GM21737 (cell line): ENCODE measurements around the gene TOM1L2.
"Not testable (repeated sequence)": the region's sequence is repeated elsewhere in the genome, so short reads cannot be mapped to it uniquely, and the experiment has no call there.

Experiments used
- ATAC-seq: cut with Tn5 transposase; IDR thresholded peaks from one replicate; pipeline ENCODE4 v1.9.1; 2021; ENCODE audit warnings: mild to moderate bottlenecking, moderate library complexity; ENCODE audit not compliant: unreplicated experiment

The TOM1L2 gene

DNA sequence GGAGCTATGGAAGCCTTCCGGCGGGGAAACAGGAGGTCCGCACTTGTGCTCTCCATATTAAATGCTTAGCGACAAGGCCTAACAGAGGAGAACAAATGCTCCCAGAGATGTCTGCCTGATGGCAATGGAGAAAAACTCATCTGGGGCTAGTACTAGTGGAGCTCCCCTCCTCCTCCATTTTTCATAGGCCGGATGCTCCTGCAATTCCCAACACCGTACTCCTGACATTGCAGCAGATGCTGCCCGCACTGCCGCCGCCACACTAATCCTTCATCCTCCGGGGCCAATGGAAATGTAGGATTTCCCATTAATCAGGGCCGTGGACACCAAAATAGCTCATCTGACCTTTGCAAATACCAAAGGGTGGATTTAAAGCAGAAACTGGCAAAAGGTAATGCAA lies 27.5 kb downstream of the TOM1L2 start:
- ATAC-seq, result no peak

DNA sequence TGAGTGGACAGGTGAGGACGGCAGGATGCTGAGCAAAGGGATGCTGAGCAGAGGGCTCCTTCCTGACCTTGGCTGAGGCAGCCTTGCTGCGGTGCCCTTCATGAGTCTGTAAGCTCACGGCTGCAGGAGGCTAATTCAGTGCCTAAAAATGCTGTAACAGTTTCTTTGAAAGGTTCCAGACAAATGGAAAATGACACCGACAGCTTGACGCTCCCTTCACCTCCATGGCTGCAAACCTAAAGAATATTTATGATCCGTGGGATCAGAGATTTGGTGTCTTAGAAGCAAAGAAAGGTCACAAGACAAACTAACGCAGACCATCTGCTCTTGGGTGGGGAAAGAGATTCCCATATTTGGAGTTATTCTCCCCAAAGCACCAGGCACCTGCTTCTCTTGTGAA lies 28.0 kb downstream of the TOM1L2 start:
- no peak for ATAC-seq

GRCh38 chr17:17943281-17943984 lies 28.8 kb downstream of the TOM1L2 start:
- ATAC-seq, result no peak

DNA sequence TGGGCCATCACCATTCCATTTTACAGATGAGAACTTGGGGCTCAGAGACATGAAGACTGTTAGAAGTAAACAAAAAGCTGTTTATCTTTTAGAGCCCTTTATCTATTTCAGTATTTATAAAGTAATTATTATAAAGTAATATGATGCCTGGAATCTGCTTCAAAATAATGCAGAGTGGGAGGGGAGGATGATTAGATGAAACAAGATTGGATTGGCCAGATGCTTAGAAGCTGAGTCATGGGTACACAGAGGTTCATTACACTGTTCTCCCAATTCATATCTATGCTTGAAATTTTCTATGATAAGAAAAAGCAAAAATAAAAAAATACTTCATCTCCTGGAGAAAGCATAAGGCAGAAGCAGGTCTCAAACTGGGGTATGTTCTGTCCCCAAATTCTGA lies 29.4 kb downstream of the TOM1L2 start:
- ATAC-seq, result no peak

- no peak for ATAC-seq
Observed at GRCh38 chr17:17941015-17941414, 31.2 kb downstream of the TOM1L2 start.

DNA sequence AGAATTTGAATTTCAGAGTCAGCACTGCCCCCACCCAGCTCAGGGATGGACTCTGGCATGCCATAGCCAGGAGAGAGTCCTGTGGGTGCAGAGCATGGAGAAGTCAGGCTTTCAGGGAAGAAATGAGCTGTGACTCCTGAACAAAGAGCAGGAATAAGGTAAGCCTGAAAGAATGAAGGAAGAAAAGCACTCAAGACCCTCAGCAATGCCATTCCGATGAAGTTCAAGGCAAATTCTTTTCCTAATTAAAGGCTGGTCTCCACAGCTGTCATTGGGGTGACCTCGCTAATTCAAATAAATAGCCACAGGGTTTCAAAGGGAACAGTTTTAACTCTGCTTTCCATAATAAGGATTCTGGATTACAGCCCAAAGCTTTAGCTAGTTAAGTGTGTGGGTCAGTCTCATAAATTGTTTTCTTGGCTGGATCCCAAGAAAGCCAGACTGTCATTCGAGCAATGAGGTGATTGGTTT lies 31.7 kb downstream of the TOM1L2 start:
- ATAC-seq, result no peak

DNA sequence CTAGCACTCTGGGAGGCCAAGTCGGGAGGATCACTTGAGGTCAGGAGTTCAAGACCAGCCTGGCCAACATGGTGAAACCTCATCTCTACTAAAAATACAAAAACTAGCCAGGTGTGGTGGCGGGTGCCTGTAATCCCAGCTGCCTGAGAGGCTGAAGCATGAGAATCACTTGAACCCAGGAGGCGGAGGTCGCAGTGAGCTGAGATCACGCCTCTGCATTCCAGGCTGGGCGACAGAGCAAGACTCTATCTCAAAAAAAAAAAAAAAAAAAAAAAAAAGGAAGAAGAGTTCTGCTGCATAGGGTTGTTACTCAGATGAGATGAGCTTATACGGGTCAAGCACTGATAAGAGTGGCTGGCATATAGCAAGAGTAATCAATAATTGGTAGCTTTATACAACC lies 32.3 kb downstream of the TOM1L2 start:
- ATAC-seq, result not testable (repeated sequence)

DNA sequence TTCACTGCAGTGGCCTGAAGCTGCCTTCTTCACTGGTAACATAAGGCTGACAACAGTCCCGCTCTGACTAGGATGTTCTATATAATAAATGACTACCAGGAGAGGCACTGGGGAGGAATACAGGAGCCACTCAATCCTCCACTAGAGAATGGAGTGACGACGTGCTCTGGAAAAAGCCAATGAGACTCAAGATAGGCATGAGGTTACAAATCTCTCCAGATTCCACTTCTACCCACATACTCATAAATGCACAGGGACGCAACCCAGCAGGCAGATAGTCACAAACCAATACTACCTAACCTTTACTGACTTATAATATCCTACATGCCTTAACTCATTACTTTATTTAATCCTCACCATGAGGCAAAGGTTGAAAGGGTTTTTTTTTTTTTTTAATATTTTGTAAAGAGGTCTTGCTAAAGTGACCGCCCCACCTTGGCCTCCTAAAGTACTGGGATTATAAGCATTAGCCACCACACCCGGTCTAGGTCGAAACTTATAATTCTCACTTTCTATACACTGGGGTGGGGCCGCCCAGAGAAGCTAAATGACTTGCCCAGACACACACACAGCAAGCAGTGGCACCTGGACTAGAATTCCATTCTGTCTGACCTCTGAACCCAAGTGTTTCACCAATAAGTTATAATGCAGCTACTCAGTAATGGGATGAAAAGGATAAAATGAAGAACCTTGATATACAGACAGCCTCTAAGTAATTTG lies 33.7 kb downstream of the TOM1L2 start:
- no peak for ATAC-seq

DNA sequence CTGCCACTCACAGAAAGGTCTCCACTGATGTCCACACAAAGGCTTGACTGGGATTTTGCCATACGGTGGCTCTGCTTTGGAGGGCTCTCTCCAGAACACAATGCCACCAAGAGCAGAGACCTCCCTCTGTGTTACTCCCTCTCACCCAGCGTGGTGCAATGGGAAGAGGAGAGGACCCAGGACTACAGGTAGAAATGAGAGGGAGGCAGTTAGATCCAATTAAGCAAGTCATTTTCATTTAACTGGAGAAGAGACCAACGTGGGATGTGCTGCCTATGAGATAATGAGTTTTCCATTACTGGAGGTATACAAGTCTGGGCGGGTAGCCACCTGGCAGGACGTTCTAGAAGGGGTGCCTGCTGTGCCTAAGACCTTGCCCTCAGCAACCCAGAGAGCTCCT lies 34.2 kb downstream of the TOM1L2 start:
- no peak for ATAC-seq

DNA sequence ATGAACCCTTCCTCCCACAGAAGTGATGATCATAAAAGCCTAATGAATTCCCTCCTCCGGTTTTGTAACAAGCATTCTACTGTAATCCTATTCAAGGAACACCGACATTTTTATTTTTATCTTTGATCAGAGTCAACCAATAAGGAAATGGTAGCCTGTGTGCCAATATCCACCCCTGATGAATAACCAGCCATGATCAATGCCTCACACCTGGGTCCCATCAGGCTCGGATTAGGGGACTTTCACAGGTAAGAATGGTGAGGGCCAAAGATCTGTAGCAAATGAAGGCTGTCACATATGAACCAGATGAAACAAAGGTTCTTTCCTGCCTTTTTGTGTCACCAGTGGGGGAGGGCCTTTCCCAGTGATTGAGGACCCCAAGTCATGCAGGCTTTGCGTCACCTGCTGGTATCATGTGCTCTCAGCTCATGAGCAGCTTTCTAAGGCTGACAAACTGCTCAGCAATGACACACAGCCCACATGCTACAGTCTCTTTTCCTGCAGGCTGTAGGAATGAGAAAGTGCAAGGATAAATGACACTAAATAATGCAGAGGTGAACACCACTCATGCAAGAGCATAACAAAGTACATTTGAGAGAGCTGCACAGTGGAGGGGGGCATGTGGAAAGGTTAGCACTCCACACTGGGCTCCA lies 34.9 kb downstream of the TOM1L2 start:
- ATAC-seq, result no peak

DNA sequence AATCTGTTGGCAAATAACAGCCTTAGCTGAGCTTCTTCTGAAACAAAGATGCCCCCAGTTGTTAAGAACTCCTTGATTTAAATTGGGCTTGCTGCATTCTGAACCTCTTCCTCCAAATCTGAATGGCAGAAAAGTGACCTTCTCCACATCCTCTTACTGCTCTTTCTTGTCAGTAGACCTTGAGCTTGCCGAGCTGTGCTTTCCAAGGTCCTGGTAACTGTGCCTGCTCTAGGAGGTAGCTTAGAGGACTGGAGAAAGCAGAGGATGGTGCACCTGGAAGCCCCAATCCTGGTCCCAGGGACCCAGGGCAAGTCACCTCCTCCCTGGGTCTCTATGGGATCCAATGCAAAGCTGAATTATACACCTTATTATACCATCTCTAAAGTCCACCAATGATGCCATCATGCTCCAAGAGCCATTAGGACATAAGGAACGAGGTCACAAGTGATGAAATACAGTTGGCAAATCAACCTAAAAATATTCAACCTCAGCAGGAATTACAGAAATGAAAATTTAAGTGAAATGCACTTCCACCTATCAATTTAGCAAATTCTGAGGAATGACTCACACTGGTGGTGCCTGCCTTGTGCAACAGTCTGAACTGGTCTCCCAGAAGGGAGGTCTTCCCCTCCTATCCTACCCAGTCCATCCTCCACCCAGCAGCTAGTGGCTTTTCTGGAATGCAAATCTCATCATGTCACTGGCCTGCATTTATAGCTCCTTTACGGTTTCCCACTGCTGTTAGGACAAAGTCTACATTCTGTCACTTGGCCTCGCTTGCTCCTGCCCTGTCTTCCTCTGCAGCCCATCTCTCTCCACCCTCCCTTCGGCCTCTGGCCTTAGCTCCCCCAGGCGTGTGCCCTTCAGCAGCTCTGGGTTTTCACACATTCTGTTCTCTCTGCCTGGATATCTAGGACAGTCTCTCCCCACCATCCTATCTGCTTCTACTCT lies 36.6 kb downstream of the TOM1L2 start:
- ATAC-seq, result no peak

- no peak for ATAC-seq
Observed at GRCh38 chr17:17934806-17935205, 37.4 kb downstream of the TOM1L2 start.

- ATAC-seq, result no peak
Observed at GRCh38 chr17:17934214-17934613, 38.0 kb downstream of the TOM1L2 start.

DNA sequence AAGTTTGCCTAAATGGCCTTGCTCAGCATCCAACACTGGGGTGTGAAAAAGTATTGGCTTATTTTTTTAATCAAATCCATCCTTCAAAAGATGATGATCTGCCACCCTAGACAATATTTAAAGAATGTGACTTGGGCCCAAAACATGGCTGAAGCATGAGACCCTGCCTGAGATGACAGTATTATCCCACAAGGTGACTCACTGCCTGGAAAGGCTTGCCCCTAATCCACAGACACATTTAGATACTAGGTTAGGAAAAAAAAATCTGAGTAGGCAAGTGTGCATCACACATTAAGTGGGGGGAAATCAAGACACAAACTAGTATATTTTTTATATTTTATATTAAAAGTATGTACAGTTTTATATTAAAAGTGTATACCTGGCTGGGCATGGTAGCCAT lies 38.4 kb downstream of the TOM1L2 start:
- no peak for ATAC-seq

- no peak for ATAC-seq
Observed at GRCh38 chr17:17931159-17931558, 41.0 kb downstream of the TOM1L2 start.

GRCh38 chr17:17930674-17931073 lies 41.5 kb downstream of the TOM1L2 start:
- ATAC-seq, result no peak

DNA sequence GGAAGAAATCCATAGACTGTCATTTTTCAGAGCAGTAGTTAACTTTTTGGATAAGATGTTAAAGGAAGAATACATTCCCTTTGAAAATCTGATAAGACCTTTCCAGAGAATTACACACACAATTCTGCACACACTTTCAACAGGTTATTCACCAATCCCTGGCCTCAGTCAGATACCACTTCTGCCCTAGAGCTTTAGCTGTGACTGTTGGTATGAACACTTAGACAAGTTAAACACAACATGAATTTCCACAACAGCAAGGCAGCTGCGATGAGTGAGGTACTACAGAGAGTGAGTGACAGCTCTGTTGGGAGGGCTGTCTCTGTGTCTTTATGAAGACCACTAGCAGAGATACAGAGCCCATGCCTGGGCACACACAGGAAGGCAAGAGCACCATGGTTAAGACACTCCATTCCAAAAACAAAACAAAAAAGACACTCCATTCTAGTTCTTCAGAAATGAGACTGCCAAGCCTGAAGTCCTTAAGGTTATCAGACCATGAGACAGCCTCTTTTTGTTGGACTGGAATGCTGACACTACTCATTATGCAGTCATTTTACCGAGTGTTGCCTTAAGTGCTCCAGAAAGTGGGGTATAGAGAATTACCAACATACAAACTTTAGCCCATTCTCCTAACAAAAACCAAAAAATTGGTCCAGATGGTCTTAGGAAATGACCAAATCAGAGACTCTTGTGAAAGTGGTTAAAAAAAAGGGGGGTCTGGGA lies 42.4 kb downstream of the TOM1L2 start:
- ATAC-seq, result no peak

DNA sequence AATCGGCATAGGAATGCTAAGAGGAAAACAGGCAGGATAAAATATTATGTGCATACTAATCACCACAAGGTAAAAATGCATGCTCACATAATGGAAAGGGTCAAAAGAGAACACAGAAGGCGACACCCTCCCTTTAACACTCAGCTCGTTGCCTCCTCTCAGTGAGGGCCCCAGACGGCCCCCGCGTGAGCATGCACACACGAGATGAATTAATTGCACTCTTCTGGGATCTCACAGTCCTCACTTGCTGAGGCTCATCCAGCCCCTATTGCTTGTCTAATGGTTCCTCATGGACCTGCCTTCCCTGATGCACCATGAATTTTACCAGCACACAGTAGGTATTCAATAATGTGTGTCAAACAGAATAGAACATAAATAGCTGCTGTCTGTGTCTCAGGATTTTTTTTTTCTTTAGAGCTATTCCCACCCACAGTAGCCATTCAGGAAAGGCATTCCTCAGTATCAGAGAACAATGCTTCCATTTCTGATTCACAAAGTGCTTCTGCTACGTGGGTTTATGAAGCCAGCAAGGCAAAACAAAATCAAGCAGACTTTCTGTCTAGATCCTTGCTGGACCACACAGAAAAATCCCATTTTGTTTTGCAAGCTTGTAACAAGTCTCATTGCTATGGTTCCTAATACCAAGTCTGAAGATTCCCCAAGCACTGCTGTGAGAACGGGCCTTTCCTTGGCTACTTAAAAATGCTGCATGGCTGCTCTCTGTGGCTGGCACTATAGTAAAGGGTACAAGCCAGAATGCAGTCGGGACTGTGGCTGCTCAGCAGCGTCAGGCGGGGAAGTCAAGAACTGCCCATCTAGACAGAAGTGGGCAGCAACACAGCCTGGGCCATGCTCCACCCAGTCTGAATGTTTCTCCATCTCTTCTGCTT lies 43.6 kb downstream of the TOM1L2 start:
- ATAC-seq, result no peak

DNA sequence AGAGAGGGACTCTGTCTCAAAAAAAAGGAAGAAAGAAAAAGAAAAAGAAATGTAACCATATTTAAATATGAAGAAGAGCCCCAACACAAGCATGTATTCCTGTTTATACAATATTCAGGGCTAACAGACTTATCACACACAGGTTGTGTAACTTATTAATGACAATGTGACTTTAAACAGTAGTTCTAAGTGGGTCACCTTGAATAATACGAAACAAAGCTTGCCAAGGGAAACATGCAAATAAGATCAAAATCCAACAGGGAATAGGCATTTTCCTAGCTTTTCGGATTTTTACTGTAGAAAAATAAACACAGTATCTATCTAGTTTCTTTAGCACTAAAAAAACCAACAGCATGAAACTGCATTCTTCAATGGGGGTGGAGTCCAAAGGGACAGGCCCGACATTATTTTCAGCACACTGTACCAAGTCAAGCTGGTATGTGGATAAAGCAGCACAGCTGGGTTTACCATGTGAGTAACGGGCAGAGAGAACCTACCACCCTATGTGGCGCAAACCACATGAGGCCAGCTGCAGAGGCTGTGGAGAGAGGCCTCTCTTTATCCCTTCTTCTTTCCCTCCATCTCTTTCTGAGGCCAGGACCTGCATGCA lies 45.3 kb downstream of the TOM1L2 start:
- ATAC-seq, result no peak
